MV-4-11 (cell line): Measurements from ENCODE around the gene UCN.
"Not testable (repeated sequence)": the region's sequence is repeated elsewhere in the genome, so short reads cannot be mapped to it uniquely, and the experiment has no call there.

ENCODE experiments used
- DNase-seq: peaks from one replicate; lab custom pipeline; 2025; lab: John Stamatoyannopoulos, UW

The UCN gene

DNA sequence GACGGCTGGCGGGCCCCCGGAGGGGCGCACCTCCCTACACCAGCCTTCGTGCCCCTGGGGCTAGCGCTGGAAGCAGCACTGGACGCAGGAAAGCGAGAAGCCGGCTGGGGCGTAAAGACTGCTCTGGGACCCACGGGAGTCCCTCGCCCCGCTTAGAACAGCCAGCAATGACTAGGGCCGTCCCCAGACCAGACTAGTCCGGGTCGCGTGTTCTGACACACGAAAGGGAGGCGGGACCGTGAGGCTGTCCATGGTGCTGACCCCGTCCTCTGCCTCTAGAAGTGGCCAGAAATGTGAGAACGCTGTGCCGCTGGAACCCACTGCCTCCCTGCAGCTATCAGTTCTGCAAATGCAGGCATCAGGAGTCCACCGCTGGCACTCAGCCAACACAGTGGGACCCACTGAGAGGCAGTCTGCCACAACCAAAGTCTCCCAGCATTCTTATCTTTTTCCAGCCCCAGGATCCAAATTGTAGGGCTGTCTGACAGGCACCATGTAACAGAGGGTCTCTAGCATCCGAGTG lies at the start of gene UCN:
Gene UCN (minus strand): TSS at position 87 of the 523 bp plus-strand sequence. CDS start 550 bp downstream, outside the sequence.
- no peak for DNase-seq

GRCh38 chr2:27356382-27357181 lies 48.3 kb upstream of the UCN start, which contains the start of gene GTF3C2:
GTF3C2 (minus strand) TSS chr2:27356764; CDS start chr2:27343554, 13,210 bp downstream.
- peak; percentile 96 for DNase-seq

- peak; percentile 79 for DNase-seq
These were observed 47.8 kb upstream of the UCN start for GRCh38 chr2:27356056-27356381.

GRCh38 chr2:27354597-27354927 lies 46.3 kb upstream of the UCN start:
- no peak for DNase-seq

GRCh38 chr2:27353762-27354596 lies 45.7 kb upstream of the UCN start:
- DNase-seq, result peak; percentile 69

- DNase-seq, result not testable (repeated sequence)
These were observed 45.1 kb upstream of the UCN start for GRCh38 chr2:27353386-27353761.

DNA sequence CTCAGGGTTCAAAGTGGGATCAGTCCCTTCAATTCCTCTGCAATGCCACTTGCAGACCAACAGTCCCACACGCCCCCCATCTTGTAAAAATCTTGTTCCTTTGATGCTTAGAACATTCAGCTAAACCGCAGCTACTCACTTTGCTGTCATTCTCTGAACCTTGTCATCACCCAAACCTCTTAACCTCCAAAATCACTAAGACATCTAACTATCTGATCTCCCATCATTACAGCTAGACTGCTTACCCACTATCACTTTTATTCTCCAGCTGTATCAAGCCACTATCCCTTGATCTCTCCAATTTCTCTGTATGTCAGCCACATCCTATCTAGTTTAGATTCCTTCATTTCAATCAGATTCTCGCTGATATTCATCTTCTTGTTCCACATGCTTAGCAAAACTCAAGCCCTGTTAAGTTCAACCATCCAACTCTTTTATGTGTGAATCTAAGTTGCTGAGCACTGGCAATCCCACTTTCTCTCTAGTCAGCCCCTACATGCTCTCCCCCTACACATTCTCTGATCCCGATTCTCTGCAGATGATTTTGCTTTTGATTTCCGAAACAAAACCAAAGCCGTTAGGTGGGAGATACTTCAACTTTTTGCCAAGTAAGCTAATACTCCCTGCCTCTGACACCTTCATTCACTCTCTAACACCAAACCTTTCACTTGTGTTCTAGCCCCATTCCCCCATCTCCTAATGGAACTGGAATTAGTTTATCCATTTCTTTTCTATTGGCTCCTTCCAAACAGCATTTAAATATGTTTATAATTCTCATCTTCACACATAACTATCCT lies 43.8 kb upstream of the UCN start:
- DNase-seq, result no peak

DNA sequence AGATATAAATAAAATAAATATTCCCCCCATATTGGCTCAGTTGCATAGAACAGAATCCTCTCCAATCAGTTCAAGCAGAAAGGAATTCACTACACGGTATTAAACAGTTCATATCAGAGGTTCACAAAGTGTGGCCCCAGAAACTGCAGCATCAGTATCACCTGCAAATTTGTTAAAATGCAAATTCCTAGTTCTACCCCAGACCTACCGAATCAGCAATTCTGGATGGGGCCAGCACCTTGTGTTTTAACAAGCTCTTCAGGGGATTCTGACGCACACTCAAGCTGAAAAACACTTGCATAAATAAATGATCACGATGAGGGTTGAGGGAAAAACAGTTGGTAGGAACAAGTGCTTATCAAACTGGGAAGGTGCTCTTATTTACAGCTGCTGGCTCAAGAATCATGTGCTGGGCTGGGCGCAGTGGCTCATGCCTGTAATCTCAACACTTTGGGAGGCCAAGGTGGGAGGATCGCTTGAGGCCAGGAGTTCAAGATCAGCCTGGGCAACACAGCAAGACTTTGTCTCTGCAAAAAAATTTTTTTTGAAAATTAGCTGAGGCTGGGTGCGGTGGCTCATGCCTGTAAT lies 42.0 kb upstream of the UCN start:
- DNase-seq, result no peak

DNA sequence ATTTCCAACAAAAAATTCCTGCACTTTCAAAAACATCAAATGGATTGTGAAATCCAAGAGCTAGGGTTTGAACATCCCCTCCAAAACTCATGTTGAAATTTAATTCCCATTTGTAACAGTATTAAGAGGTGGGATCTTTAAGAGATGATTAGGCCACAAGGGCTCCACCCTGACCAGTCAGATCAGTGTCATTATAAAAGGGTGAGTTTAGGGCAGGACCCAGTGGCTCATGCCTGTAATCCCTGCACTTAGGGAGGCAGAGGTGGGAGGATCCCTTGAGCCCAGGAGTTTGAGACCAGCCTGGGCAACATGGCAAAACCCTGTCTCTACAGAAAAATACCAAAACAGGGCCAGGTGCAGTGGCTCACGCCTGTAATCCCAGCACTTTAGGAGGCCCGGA lies 39.4 kb upstream of the UCN start:
- no peak for DNase-seq

GRCh38 chr2:27336173-27336572 lies 27.9 kb upstream of the UCN start:
- no peak for DNase-seq

DNA sequence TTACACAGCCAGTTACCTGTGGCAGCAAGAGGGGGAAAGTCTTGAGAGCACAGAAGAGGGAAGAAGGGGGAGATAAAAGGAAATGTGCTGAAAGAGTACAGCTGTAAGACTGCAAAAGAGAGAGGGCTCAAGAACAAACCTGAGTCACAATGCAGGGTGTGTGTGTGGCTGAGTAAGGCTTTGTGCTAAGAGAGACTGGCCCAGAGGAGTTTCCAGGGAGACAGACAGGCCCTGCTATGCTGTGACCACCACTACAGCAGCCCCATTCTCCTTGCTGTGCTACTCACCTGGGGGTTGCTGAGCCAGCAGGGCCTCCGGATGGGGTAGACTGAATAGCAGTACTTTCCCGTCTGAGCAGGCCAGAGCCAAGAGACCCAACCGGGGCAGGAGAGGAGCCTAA lies 27.1 kb upstream of the UCN start:
- DNase-seq, result no peak

DNA sequence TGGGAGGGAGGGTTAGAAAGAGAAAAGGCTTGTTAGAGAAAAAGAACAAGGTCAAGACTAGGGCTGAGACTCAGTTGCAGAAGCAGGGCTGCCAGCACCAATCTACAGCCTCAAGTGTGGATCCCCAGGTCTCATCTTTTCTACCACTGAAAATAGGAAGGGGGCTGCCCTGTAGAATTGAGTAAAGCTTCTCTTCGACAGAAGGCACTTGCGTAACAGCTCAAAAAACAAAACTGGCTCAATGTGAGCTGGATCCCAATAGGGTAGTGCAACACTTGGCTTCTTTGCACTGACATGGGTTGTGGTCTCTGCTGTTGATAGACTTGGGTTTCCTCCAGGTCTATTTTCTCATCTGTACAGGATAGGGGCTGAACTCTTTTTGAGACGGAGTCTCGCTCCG lies 16.5 kb upstream of the UCN start:
- DNase-seq, result peak; percentile 64

- DNase-seq, result no peak
These were observed 15.5 kb upstream of the UCN start for GRCh38 chr2:27323596-27324285.

DNA sequence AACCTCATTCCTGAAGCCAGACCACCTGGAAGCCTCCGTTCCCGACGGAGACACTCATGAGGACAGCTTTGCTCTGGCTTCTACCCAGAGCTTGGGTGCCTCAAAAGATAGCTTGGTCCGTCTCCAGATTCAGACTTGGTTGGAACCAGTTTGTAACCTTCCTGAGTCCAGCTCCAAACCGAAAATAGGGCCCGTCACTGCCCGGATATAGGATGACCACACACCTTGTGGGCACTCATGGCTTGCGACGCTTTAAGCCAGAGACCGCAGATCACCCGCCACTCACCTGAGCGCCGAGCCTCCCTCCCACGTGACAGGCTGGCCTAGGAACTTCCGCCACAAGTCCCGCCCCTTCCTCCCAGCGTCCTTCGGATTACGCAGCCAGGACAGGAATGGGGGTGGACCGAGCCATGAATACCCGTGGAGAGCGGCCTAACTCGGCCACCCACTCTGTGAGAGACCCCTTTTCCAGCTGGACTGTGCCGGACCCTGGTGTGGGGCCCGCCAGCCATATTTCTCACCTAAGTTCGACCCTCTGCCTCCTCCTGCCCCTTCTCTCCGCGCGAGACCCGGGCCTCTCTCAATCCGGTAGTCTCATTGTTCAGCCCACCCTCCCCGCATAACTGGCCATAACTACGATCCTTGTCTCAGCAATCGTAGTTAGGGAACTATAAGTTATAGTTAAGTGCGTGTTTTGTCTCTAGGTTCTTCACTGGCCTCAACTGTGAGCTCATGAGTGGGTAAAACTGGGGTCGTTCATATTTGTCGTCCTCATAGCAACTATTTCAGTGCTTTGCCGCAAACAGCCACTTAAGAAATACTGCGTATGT lies 14.7 kb upstream of the UCN start, which contains the start of gene MPV17:
Gene MPV17 (minus strand): TSS at position 332 of the 830 bp plus-strand sequence. CDS start 580 bp downstream, outside the sequence.
- DNase-seq, result peak; percentile 84

DNA sequence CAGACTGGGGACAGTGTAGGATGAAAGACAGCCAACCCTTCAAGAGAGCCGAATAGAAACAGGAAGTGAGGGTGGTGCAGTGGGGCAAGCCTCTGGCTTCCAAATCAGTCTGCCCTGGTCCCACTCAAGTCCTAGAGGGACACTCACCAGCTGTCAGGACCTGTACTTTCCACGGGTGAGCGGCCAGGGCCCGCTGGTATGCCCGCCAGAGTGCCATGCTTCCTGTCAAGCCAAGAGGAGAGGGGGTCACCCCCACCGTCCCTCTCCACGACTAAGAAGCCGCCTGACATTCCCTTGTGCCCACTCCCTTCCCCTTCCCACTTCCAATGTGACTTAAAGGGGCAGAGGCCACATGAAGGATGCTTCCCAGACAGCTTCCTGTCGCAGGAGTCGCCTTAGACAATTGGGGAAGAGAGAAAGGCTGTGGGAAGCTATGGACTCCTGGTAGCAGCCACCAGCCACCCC lies 14.1 kb upstream of the UCN start:
- peak; percentile 60 for DNase-seq

DNA sequence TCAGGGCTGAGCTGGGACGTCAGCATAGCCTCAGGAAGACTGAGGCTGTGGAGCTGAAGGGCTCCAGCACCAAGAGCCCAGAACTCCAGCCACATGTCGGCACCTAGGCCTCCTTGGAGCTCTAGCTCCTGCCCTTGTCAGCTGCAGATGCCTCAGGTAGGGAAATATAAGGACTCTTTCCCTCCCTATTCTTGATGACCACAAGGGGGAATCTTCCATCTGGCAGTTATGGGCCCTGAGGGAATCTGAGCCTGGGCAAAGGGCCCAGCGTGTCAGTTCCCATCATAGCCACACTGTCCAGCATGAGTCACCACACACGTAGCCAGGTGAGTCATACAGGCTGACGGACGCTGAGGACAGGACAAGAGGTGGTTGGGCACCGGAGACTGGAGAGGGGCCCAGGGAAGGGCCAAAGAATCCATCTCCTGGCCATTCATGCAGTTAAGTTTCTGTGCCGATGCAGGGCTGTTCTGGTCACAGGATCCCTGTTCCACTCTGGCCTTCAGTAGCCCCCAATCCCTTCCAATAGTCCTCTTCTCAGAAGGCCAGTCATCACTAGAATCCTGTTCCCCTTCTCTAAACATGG lies 12.8 kb upstream of the UCN start:
- DNase-seq, result peak; percentile 32

- not testable (repeated sequence) for DNase-seq
These were observed 11.6 kb upstream of the UCN start for GRCh38 chr2:27319839-27320238.

DNA sequence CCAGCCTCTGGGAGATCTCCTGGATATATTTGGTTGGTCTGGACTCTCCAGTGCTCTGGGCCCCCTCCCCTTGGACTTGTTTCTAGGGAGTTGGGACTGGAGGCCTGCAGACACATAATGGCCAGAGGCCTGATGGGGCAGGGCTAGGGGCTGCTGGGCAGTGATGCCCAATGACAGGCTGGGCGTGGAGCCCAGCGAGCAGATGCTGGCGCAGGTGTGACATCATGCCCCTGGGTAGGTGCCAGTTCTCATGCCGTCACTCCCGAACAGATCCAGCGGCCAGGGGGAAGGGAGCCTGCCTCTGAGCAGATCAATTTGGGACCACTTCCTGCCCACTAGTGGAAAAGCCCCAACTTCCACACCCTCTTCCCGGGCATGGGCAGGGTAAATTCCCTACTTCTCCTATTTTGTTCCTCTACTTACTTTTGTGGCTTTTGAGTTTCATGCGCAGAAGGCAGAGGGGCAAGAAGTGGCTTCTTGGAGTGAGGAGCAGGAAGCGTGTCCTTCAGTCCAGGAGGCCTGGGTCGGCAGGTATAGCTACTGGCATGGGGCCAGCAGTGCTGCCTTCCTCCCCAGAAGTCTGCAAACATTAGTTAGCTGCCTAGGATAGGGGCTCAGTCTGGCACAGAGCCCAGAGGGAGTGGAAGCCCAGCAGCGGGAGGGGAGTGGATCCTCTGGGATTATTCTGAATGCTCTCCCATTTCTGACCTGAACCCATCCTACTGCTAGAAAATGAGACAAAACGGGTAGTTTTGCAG lies 8.6 kb upstream of the UCN start:
- DNase-seq, result no peak

DNA sequence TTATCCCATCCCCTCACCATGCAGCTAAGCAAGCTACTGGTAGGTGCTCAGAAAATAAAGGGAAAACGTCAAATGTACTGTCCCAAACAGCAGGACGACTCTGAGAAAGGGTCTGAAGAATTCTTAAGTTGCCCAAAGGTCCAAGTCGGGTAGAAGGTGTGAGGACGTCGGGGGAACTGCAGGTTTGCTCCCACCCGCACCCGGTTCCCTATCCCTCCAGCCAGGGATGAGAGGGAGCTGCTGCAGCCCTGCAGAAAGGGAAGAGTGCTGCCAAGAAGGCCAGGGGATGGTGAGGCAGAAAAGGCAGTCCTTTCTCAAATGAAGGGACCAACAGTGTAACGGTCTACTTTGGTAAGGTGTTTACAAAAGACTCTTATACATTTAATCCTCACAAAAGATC lies 6.9 kb upstream of the UCN start:
- no peak for DNase-seq
